GM12801 (cell line): ENCODE data around the gene PRKCE.

Experiments used
- CTCF ChIP-seq: IDR thresholded peaks from one replicate; pipeline ENCODE4 v1.5.1; 2011; ENCODE audit warnings: control low read depth; ENCODE audit not compliant: insufficient read length; ENCODE audit errors: extremely low read depth

PRKCE gene

GRCh38 chr2:45833968-45834344 lies 182.5 kb downstream of the PRKCE start:
- TF ChIP-seq CTCF = no peak

- TF ChIP-seq CTCF = no peak
Measured at GRCh38 chr2:45834372-45834771, 182.9 kb downstream of the PRKCE start.

GRCh38 chr2:45834858-45835257 lies 183.4 kb downstream of the PRKCE start:
- TF ChIP-seq CTCF = no peak

GRCh38 chr2:45836316-45836715 lies 184.8 kb downstream of the PRKCE start:
- no peak for TF ChIP-seq CTCF

GRCh38 chr2:45836740-45837139 lies 185.3 kb downstream of the PRKCE start:
- TF ChIP-seq CTCF = no peak

- no peak for TF ChIP-seq CTCF
Measured at GRCh38 chr2:45837812-45838341, 186.4 kb downstream of the PRKCE start.

- TF ChIP-seq CTCF = no peak
Measured at GRCh38 chr2:45839508-45840251, 188.2 kb downstream of the PRKCE start.
